Nephron (organoid): ENCODE data around the gene MYH7B.

Experiments used
- H3K27ac Mint-ChIP-seq, 3 experiments: 2 replicates each; pipeline ENCODE4 v1.8.0; 2020; ENCODE audit warnings: mixed read lengths in 3 of 3, mild to moderate bottlenecking in 2 of 3, moderate library complexity in 1 of 3
- H3K27me3 Mint-ChIP-seq: 2 replicates; pipeline ENCODE4 v1.8.0; 2021; ENCODE audit warnings: low read depth, mild to moderate bottlenecking, moderate library complexity, mixed read lengths
- H3K36me3 Mint-ChIP-seq: 2 replicates; pipeline ENCODE4 v1.8.0; 2020; ENCODE audit warnings: low read depth, mixed read lengths
- H3K4me1 Mint-ChIP-seq: 2 replicates; pipeline ENCODE4 v1.8.0; 2020; ENCODE audit warnings: mixed read lengths
- H3K4me3 Mint-ChIP-seq, 3 experiments: 2 replicates each; pipeline ENCODE4 v1.8.0; 2020; ENCODE audit warnings: mild to moderate bottlenecking in 3 of 3, mixed read lengths in 3 of 3, moderate library complexity in 2 of 3
- H3K9me3 Mint-ChIP-seq: 2 replicates; pipeline ENCODE4 v1.8.0; 2020; ENCODE audit warnings: mixed read lengths
- CTCF ChIP-seq, 3 experiments: fragments of 200-600 bp; sonication (generic); IDR thresholded peaks; one replicate each; pipeline ENCODE4 v1.5.0; 2021; ENCODE audit warnings: antibody characterized with exemption in 3 of 3; ENCODE audit not compliant: unreplicated experiment in 3 of 3

Gene MYH7B

GRCh38 chr20:34997131-34997561, 41.5 kb downstream of the MYH7B start:
- Mint-ChIP-seq H3K9me3 (no peaks in the 10 kb centered on the region), H3K36me3 (peaks cover 37% of the 10 kb centered on the region), H3K4me3 (no peak overlapping the region), H3K27ac (no peak overlapping the region), H3K4me1 (no peaks in the 10 kb centered on the region), H3K27me3 (peaks cover 3% of the 10 kb centered on the region)
- no peak for TF ChIP-seq CTCF (IDR thresholded peaks at IDR 0.05; ENCODE audit: unreplicated experiment in 3 of 3)

- no peaks in the 10 kb centered on the region for H3K4me1 Mint-ChIP-seq
- H3K27me3 Mint-ChIP-seq = peaks cover 3% of the 10 kb centered on the region
- TF ChIP-seq CTCF (IDR thresholded peaks at IDR 0.05; ENCODE audit: unreplicated experiment in 3 of 3) = no peak
- H3K9me3 Mint-ChIP-seq = no peaks in the 10 kb centered on the region
- peaks cover 40% of the 10 kb centered on the region for H3K36me3 Mint-ChIP-seq
- no peak overlapping the region for H3K27ac Mint-ChIP-seq
- H3K4me3 Mint-ChIP-seq = no peak overlapping the region
These were observed 42.1 kb downstream of the MYH7B start for GRCh38 chr20:34997774-34998173.

- Mint-ChIP-seq H3K4me3 (no peak overlapping the region), H3K4me1 (no peaks in the 10 kb centered on the region), H3K27ac (no peak overlapping the region), H3K9me3 (no peaks in the 10 kb centered on the region), H3K27me3 (peaks cover 3% of the 10 kb centered on the region), H3K36me3 (peaks cover 37% of the 10 kb centered on the region)
- no peak for TF ChIP-seq CTCF (IDR thresholded peaks at IDR 0.05; ENCODE audit: unreplicated experiment in 3 of 3)
These were observed 42.8 kb downstream of the MYH7B start for GRCh38 chr20:34998331-34998950.

GRCh38 chr20:34999021-34999451, 43.4 kb downstream of the MYH7B start:
- Mint-ChIP-seq H3K27ac (no peak overlapping the region), H3K4me3 (no peak overlapping the region), H3K9me3 (no peaks in the 10 kb centered on the region), H3K36me3 (peaks cover 40% of the 10 kb centered on the region), H3K27me3 (peaks cover 3% of the 10 kb centered on the region), H3K4me1 (no peaks in the 10 kb centered on the region)
- no peak for TF ChIP-seq CTCF (IDR thresholded peaks at IDR 0.05; ENCODE audit: unreplicated experiment in 3 of 3)

- Mint-ChIP-seq H3K27me3 (peaks cover 3% of the 10 kb centered on the region), H3K4me1 (no peaks in the 10 kb centered on the region), H3K9me3 (no peaks in the 10 kb centered on the region), H3K4me3 (no peak overlapping the region), H3K27ac (no peak overlapping the region), H3K36me3 (peaks cover 47% of the 10 kb centered on the region)
- no peak for TF ChIP-seq CTCF (IDR thresholded peaks at IDR 0.05; ENCODE audit: unreplicated experiment in 3 of 3)
These were observed 44.1 kb downstream of the MYH7B start for GRCh38 chr20:34999782-35000181.

- no peaks in the 10 kb centered on the region for H3K9me3 Mint-ChIP-seq
- no peak overlapping the region for H3K27ac Mint-ChIP-seq
- TF ChIP-seq CTCF (IDR thresholded peaks at IDR 0.05; ENCODE audit: unreplicated experiment in 3 of 3) = no peak
- H3K4me3 Mint-ChIP-seq = no peak overlapping the region
- no peaks in the 10 kb centered on the region for H3K4me1 Mint-ChIP-seq
- peaks cover 3% of the 10 kb centered on the region for H3K27me3 Mint-ChIP-seq
- peaks cover 45% of the 10 kb centered on the region for H3K36me3 Mint-ChIP-seq
These were observed 44.7 kb downstream of the MYH7B start for GRCh38 chr20:35000311-35000921.
